Brain pericyte (primary cell): ENCODE measurements around the gene OR10H3.
"Not testable (repeated sequence)": the region's sequence is repeated elsewhere in the genome, so short reads cannot be mapped to it uniquely, and the experiment has no call there.

Source experiments
- DNase-seq: peaks from one replicate; pipeline ENCODE4 v3.0.0-alpha.2; 2012; ENCODE audit warnings: low read depth, low spot score

Gene OR10H3

GRCh38 chr19:15737722-15738121 lies at the start of gene OR10H3:
Gene OR10H3 (plus strand): TSS chr19:15737985. CDS start chr19:15741393, 3,408 bp downstream.
- no peak for DNase-seq

DNA sequence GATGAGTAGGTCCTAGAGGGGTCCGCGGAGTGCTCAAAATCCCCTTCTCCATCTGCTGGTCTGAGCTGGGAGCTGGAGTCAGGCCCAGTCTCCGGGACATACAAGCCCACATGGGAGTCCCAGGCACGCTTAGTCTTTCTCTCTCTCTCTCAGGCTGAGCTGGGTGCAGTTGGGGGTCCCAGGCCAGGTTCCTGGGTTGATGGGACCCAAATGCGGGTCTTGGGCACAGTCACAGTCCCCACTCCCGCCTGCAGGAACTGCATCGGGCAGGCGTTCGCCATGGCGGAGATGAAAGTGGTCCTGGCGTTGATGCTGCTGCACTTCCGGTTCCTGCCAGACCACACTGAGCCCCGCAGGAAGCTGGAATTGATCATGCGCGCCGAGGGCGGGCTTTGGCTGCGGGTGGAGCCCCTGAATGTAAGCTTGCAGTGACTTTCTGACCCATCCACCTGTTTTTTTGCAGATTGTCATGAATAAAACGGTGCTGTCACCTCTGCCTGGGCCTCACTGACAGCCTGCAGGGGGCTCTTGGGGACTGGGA lies 41.1 kb upstream of the OR10H3 start:
- DNase-seq = no peak

DNA sequence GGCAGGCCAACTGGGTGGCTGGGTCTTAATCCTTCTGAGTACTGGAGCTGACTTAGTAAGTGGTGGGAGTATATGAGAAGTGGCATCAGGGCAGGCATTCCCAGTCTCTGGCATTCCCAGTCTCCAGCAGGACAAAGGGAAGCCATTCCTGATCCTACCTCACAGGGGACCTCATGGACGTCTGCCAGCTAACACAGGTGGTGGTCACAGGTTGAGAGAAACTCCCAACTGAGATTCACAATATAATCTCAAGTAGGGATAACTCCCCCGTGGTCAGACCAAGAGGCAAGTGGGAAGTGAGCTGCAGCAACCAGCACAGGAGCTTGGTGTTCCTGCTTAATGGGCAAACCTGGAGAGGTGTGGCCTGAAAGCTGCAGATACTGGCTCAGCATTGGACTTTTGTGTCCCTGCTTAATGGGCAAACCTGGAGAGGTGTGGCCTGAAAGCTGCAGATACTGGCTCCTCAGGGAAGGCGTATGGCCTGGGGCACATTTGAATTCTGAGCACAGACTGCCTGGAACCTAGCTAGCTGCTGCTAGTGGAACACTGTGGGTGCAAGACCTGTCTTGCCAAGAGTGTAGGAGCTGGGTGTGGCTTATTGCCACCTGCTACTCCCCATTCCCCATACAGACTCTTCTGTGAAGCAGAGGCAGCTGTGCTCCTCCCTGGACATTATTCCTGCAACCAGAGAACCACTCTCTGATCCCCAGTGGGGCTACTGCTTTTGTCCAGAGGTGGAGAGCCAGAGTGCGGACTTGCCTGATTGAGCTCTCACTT lies 35.8 kb upstream of the OR10H3 start:
- no peak for DNase-seq

DNA sequence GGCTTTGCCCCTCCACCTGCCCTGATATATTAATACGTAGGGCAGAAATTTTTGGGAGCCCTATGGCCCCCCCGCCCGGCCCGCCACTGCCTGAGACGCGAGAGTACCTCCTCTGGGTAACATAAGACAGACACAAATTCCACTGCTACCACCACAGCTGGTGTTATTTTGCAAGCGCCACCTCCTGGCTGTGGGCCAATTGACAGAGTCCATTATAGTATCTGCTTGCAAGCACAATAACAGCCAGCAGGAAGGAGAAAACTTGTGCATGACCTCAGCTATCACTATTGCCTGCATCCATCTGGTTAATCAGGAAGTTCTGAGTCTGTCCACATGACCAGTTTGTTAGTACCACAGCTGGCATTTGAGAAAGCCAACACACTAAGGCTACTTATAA lies 35.3 kb upstream of the OR10H3 start:
- no peak for DNase-seq

DNA sequence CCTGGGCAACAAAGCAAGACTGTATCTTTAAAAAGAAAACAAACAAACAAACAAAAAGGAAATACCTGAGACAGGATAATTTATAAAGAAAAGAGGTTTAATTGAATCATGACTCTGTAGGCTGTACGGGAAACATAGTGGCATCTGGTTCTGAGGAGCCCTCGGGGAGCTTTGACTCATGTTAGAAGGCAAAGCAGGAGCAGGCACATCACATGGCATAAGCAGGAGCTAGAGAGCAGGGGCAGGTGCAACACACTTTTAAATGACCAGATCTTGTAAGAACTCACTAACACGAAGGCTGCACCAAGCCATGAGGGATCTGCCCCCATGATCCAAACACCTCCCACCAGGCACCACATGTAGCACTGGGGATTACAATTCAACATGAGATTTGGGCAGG lies 23.1 kb upstream of the OR10H3 start:
- no peak for DNase-seq

DNA sequence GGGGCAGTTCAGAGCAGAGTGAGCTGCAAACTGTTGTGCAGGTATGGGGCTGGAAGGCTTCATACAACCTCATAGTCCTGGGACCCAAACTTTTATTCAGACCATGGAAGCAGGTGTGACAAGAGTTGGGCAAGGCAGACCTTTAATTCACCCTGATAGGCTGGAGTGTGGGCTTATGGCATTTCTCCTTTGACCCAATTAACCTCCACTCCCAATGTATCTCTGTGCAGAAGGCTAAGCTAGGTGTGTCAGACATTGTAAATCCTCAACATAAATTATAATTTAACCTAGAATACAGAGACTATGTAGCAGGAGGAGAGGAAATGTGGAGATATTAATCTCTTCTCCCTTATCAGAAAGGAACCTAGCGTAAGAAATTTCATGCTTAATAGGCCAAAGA lies 22.1 kb upstream of the OR10H3 start:
- no peak for DNase-seq

DNA sequence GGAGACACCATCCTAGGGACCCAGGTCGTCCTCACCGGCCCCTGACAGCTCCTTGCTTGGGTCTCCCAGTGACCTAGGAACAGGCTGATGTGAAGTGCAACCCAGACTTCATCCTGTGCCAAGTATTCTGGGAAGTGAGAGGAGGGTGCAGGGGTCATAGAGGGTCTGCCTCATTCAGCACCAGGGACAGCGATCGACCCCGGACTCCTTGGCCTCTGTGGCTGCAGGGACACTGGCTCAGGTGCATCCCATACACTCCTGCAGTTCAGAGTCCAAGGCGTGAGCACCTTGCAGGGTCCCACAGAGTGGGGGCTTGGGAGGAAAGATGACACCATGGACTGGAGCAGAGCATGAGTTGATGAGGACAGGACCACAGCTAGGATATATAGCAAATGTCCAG lies 20.0 kb upstream of the OR10H3 start:
- DNase-seq = no peak

DNA sequence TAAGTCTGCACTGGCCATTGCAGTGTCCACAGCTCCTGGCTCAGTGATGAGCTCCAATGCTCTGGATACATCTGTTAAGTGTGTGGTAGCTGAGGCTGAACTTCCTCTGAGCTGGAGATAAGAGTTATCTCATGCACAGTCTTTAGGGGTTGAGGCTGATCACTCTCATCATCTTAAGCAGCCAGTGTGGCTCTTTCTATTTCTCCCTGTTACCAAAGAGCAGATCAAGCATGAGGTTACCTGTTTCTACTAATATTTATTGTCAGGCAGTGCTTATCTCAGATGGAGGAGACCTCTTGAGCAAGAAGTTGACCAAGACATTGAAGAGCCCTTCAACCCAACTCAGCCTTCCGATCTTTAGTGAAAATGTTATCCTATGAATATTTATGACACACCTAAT lies 16.5 kb upstream of the OR10H3 start:
- no peak for DNase-seq

DNA sequence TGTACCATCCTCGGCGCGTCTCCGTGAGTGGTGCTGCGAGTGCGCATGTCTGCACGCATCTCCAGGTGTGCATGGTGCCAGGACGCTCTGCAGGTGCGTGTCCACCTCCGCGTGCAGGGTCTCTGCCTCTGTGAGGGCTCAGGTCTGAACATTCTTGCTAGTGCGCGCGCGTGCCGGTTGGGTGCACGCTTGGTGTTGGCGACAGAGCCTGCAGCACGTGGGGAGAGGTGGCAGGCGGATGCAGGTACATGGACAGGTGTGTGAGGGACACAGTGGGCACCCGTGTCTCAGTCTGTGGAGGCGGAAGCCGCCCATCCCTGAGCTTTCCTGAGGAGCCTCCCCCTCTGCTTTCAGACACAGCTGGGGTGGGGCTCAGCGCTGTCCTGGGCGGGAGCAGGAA lies 14.8 kb upstream of the OR10H3 start:
- DNase-seq = no peak

- DNase-seq = no peak
These were observed 10.1 kb upstream of the OR10H3 start, which contains the start of gene OR10H2 for GRCh38 chr19:15727724-15728123. Gene OR10H2 (plus strand): TSS chr19:15728024. CDS start chr19:15728044, 20 bp downstream.

- DNase-seq = no peak
These were observed 7.2 kb upstream of the OR10H3 start for GRCh38 chr19:15730538-15730937.

GRCh38 chr19:15732388-15732787 lies 5.4 kb upstream of the OR10H3 start:
- DNase-seq = no peak

DNA sequence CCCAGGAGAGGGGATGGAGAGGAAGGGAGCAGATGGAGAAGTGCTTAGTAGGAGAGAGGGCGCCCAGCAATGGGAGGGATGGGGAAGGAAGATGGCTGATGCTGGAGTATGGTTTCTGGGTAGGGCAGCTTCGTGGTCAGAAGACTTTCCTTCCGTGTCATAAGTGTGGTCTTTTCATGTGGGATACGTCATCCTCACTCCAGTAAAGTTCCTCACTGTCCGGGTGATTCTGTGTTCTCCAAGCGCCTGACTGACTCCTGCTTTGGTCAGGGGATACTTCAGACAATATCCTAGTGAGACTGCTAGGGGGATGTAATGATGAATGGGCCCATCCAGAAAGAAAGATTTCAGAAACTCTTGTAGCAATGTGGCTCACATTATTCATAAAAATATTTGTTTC lies 3.9 kb upstream of the OR10H3 start:
- DNase-seq = no peak

- DNase-seq = no peak
These were observed 3.0 kb downstream of the OR10H3 start for GRCh38 chr19:15740785-15741184.

GRCh38 chr19:15748239-15748638 lies 10.5 kb downstream of the OR10H3 start:
- DNase-seq = no peak

- DNase-seq = no peak
These were observed 20.6 kb downstream of the OR10H3 start for GRCh38 chr19:15758379-15758778.

DNA sequence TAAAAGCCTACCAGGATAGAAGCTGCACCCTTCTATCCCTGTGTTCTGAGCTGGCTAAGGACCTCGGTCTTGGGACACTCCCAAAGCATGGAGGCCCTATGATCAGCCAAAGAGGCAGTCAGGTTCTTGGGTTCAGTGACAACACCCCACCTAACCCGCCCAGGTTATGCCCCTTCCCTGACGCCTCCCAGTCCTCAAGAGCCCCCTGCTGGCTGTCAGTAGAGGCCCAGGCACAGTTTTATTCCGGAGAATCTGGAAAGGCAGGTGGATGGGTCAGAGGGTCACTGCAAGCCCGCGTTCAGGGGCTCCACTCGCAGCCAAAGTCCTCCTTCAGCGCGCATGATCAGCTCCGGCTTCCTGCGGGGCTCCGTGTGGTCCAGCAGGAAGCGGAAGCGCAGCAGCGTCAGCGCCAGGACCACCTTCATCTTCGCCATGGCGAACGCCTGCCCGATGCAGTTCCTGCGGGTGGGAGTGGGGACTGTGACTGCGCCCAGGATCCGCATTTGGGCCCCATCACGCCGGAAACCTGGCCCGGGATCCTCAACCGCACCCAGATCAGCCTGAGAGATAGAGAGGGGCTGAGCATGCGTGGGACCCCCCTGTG lies 22.3 kb downstream of the OR10H3 start:
- no peak for DNase-seq

DNA sequence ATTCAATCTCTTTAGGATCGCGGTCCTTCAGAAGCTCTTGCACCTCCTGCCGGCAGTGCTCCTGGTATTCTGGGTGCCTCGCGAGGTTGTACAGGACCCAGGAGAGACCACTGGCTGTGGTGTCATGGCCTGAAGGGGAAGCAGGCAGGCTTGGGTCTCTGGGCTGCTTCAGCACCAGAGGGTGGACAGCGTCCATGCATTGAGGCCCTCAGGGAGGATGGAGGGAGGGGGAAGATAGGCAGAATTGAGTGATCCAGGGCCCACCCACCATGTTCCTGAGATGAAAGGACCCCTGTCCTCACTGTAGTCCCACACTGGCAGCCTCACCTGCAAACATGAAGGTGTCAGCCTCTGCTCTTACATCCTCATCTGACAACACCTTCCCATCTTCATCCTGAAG lies 31.8 kb downstream of the OR10H3 start:
- DNase-seq = no peak

GRCh38 chr19:15774159-15774558 lies 36.4 kb downstream of the OR10H3 start:
- not testable (repeated sequence) for DNase-seq

DNA sequence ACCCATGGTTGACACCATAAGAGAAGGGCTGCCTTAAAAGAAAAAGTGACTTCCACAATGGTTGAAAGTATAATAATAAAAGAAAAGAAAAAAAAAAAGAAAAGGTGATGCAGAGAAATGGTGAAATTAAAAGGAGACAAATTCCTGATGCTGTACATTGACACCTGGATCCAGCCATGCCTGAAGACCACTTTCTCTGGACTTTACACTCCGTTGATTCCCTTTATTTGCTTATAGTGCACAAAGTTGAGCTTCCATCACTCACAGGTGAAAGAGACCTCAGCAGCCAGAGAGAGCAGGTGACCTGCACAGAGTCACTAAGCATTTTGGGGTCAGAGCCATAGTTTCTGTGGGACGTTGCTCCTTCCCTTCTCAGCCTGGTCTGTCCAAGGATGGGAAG lies 37.5 kb downstream of the OR10H3 start:
- no peak for DNase-seq

DNA sequence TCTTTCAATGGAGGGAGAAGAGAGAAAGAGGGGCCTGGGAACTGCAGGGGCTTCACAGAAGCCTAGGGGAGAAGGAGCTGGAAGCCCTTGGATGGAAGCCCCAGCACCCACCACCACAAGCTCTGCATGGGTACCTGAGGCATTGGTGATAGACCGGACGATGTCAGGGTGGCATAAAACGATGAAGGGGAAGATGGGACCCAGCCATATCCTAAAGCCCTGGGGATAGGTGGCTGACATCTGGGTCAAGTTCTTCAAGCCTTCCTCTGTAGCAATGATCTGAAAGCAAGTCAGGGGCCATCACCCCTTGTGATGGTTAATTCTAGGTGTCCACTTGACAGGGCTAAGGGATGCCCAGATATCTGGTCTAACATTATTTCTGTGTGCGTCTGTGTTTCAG lies 38.5 kb downstream of the OR10H3 start:
- DNase-seq = no peak

GRCh38 chr19:15776991-15777970 lies 39.5 kb downstream of the OR10H3 start:
- DNase-seq = no peak
